Adipose tissue (tissue), 3 donors: Measurements from ENCODE around the gene RAB1B. TPM values are rescaled to one million over a fixed set of nuclear protein-coding genes. Genes with fewer than 3 reads are reported as not detected.
"Not testable (repeated sequence)": the region's sequence is repeated elsewhere in the genome, so short reads cannot be mapped to it uniquely, and the experiment has no call there.

Experiments
- H3K27ac ChIP-seq: one replicate; pipeline ENCODE4 v1.5.1; 2013; ENCODE audit warnings: low read depth, low read length
- WGBS, 3 donors: extraction: QIAGEN DNeasy Blood & Tissue Kit; methylation state at CpG; one replicate each; pipeline ENCODE4 v1.1.7; 2013; 5-methylcytosine and 5-hydroxymethylcytosine counted together
- polyA plus RNA-seq, 3 donors: library from polyadenylated mRNA; stranded (reverse); fragments of 200-250 nt; gene quantifications; one replicate each; pipeline ENCODE4 v1.2.3, GENCODE V29; 2013
- donor health status: healthy with polysubstance abuse.
- donor health status: Bipolar disorder and iron deficiency.
- donor health status: healthy.

The RAB1B gene
- polyA plus RNA-seq, 3 donors: 70.3 to 188 (median 183) TPM

GRCh38 chr11:66237867-66238266, 30.6 kb upstream of the RAB1B start:
- WGBS, 3 donors: 94 to 99% (median 96%) methylated on average over 6 of the region's 6 CpGs

GRCh38 chr11:66238786-66239413, 29.5 kb upstream of the RAB1B start:
- H3K27ac ChIP-seq: no peak overlapping the region
- WGBS, 3 donors: 90 to 95% (median 93%) methylated on average over 17 of the region's 17 CpGs

More at GRCh38 chr11:66237867-66238266, 30.6 kb upstream of the RAB1B start:
- H3K27ac ChIP-seq: no peak overlapping the region

GRCh38 chr11:66239511-66239910, 28.9 kb upstream of the RAB1B start:
- 75 to 86% (median 78%) methylated on average over 3 of the region's 3 CpGs for WGBS, 3 donors
- H3K27ac ChIP-seq: no peak overlapping the region

GRCh38 chr11:66239998-66240780, 28.2 kb upstream of the RAB1B start:
- no peak overlapping the region for H3K27ac ChIP-seq
- 84 to 92% (median 86%) methylated on average over 20 to 25 of the region's 25 CpGs for WGBS, 3 donors

GRCh38 chr11:66240781-66241136, 27.7 kb upstream of the RAB1B start:
- WGBS, 3 donors: 89 to 94% (median 91%) methylated on average over 9 of the region's 9 CpGs
- H3K27ac ChIP-seq: no peak overlapping the region

- 69 to 73% (median 69%) methylated on average over 14 of the region's 14 CpGs for WGBS, 3 donors
- no peak overlapping the region for H3K27ac ChIP-seq
Measured at GRCh38 chr11:66242095-66242765, 26.2 kb upstream of the RAB1B start.

- H3K27ac ChIP-seq: no peak overlapping the region
- 77 to 79% (median 78%) methylated on average over 13 of the region's 13 CpGs for WGBS, 3 donors
Measured at GRCh38 chr11:66243782-66244535, 24.5 kb upstream of the RAB1B start.

- 91 to 94% (median 91%) methylated on average over 4 of the region's 4 CpGs for WGBS, 3 donors
- H3K27ac ChIP-seq: no peak overlapping the region
Measured at GRCh38 chr11:66247295-66247694, 21.1 kb upstream of the RAB1B start.

GRCh38 chr11:66247801-66248200, 20.6 kb upstream of the RAB1B start:
- 79 to 85% (median 81%) methylated on average over 3 of the region's 3 CpGs for whole genome bisulfite sequencing, 3 donors
- H3K27ac ChIP-seq: no peak overlapping the region

GRCh38 chr11:66248903-66249302, 19.5 kb upstream of the RAB1B start:
- H3K27ac ChIP-seq: no peak overlapping the region
- WGBS, 3 donors: 82 to 95% (median 92%) methylated on average over 6 of the region's 6 CpGs

- WGBS, 3 donors: 65 to 88% (median 66%) methylated on average over 7 of the region's 7 CpGs
- H3K27ac ChIP-seq: no peak overlapping the region
Measured at GRCh38 chr11:66251809-66252208, 16.6 kb upstream of the RAB1B start.

GRCh38 chr11:66253081-66253480, 15.4 kb upstream of the RAB1B start:
- not testable (repeated sequence) for H3K27ac ChIP-seq
- 59 to 78% (median 64%) methylated on average over 6 of the region's 6 CpGs for WGBS, 3 donors

GRCh38 chr11:66258473-66258893, 10.0 kb upstream of the RAB1B start:
- no peak overlapping the region for H3K27ac ChIP-seq
- 5 to 8% (median 6%) methylated on average over 18 to 28 of the region's 28 CpGs for WGBS, 3 donors

- H3K27ac ChIP-seq: no peak overlapping the region
- WGBS, 3 donors: 97 to 98% (median 97%) methylated on average over 2 of the region's 2 CpGs
Measured at GRCh38 chr11:66259225-66259624, 9.2 kb upstream of the RAB1B start.

- 81 to 91% (median 89%) methylated on average over 4 of the region's 4 CpGs for WGBS, 3 donors
- H3K27ac ChIP-seq: no peak overlapping the region
Measured at GRCh38 chr11:66259956-66260355, 8.5 kb upstream of the RAB1B start.

GRCh38 chr11:66261578-66261977, 6.9 kb upstream of the RAB1B start:
- no peak overlapping the region for H3K27ac ChIP-seq
- 94% methylated on average over 16 of the region's 16 CpGs for WGBS, 3 donors

GRCh38 chr11:66262191-66262590, 6.2 kb upstream of the RAB1B start:
- 94 to 96% (median 95%) methylated on average over 5 of the region's 5 CpGs for WGBS, 3 donors
- H3K27ac ChIP-seq: no peak overlapping the region

- WGBS, 3 donors: 94 to 97% (median 95%) methylated on average over 12 of the region's 12 CpGs
- no peak overlapping the region for H3K27ac ChIP-seq
Measured at GRCh38 chr11:66262696-66263095, 5.7 kb upstream of the RAB1B start.

GRCh38 chr11:66263231-66263630, 5.2 kb upstream of the RAB1B start:
- WGBS, 3 donors: 92 to 100% (median 95%) methylated on average over 2 to 4 of the region's 4 CpGs

More at GRCh38 chr11:66263231-66263630, 5.2 kb upstream of the RAB1B start:
- H3K27ac ChIP-seq: no peak overlapping the region
